Mesothelial cell of epicardium (in vitro differentiated cells): ENCODE data around the gene DNAJC11. TPM values are rescaled to one million over a fixed set of nuclear protein-coding genes. Genes with fewer than 3 reads are reported as not detected.

Experiments
- DNase-seq, 2 experiments: peaks; one replicate each; pipeline ENCODE4 v3.0.0; 2021; ENCODE audit warnings: low spot score in 2 of 2; ENCODE audit not compliant: unreplicated experiment in 2 of 2
- H3K27ac Mint-ChIP-seq: 2 replicates; pipeline ENCODE4 v1.8.0; 2021; ENCODE audit warnings: mixed read lengths
- H3K27me3 Mint-ChIP-seq: 2 replicates; pipeline ENCODE4 v1.8.0; 2021; ENCODE audit warnings: low read depth, mixed read lengths
- H3K36me3 Mint-ChIP-seq: 2 replicates; pipeline ENCODE4 v1.8.0; 2021; ENCODE audit warnings: mixed read lengths
- H3K4me1 Mint-ChIP-seq: 2 replicates; pipeline ENCODE4 v1.8.0; 2021; ENCODE audit warnings: mixed read lengths
- H3K4me3 Mint-ChIP-seq: 2 replicates; pipeline ENCODE4 v1.8.0; 2021; ENCODE audit warnings: mild to moderate bottlenecking, moderate library complexity, mixed read lengths
- H3K9me3 Mint-ChIP-seq: 2 replicates; pipeline ENCODE4 v1.8.0; 2021; ENCODE audit warnings: mixed read lengths
- total RNA-seq: library from RNA; stranded (reverse); gene quantifications from 3 replicates; pipeline ENCODE4 v1.2.1, GENCODE V29; 2021
- TF ChIP-seq, protein P1 (sequence below): fragments of 200-600 bp; sonication (generic); IDR thresholded peaks from one replicate; pipeline ENCODE4 v1.5.0; 2021; ENCODE audit warnings: antibody characterized with exemption; ENCODE audit not compliant: unreplicated experiment

The DNAJC11 gene
- total RNA-seq, 1 donor from 2014 or later: 63.4 TPM

DNA sequence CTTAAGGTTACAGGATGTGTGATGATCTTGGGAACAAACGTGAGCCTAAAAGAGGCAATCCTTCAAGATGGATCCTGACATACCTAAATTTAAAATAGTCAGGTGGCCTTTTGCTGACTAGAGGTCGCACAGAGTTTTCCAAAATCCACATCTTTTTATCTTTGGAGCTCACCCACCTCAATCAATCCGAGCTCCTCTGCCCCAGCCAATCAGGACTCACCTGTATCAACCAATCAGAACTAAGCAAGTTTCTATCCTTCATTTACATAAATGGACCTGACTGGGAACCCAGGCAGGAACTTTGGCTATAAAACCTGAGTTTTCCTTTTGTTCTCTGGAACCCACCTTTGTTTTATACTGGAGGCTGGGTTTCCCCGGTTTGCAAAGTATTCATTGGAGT, 16.2 kb downstream of the DNAJC11 start:
- Mint-ChIP-seq H3K27me3 (no peaks in the 10 kb centered on the region), H3K27ac (no peak overlapping the region), H3K36me3 (peaks cover 4% of the 10 kb centered on the region), H3K4me1 (no peaks in the 10 kb centered on the region), H3K4me3 (no peak overlapping the region), H3K9me3 (no peaks in the 10 kb centered on the region)
- DNase-seq: no peak
- TF ChIP-seq, protein P1, sequence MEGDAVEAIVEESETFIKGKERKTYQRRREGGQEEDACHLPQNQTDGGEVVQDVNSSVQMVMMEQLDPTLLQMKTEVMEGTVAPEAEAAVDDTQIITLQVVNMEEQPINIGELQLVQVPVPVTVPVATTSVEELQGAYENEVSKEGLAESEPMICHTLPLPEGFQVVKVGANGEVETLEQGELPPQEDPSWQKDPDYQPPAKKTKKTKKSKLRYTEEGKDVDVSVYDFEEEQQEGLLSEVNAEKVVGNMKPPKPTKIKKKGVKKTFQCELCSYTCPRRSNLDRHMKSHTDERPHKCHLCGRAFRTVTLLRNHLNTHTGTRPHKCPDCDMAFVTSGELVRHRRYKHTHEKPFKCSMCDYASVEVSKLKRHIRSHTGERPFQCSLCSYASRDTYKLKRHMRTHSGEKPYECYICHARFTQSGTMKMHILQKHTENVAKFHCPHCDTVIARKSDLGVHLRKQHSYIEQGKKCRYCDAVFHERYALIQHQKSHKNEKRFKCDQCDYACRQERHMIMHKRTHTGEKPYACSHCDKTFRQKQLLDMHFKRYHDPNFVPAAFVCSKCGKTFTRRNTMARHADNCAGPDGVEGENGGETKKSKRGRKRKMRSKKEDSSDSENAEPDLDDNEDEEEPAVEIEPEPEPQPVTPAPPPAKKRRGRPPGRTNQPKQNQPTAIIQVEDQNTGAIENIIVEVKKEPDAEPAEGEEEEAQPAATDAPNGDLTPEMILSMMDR: no peak

DNA sequence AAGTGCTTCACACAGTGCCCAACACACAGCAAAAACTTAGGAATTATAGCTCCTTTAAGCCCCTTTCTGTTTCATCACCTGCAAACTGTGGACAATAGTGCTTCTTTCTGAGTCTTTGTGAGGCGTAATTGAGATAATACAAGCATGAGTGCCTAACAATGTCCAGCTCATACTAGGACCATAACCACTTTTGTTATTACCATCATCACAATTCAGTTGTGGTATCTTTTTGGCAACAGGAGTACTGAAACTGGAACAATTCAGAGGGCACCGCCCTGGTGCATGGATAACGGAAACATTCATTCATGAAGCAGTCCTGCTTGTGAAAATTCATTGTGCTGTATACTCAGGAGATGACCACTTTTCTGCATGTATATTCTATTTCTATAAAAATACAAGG, 18.2 kb downstream of the DNAJC11 start:
- no peaks in the 10 kb centered on the region for H3K4me1 Mint-ChIP-seq
- no peaks in the 10 kb centered on the region for H3K27me3 Mint-ChIP-seq
- DNase-seq: no peak

DNA sequence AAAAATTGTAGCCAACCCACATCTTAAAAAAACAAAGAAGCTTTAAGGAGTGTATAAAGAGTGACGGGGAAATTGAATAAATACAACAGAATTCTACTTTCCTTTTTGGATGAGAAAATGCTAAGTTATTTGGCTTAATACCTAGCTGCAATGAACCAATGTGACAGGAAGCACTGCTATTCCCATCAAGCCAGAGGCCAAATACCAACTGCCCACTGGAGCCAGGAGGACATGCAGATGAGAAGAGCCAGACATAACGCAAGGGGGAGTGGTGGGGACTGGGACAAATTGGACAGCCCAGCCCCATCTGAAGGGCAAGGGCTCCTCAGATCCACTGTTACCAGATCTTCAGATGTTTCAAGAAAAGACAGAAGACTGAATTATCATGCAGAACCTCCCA, 25.7 kb downstream of the DNAJC11 start:
- Mint-ChIP-seq H3K36me3 (peaks cover 34% of the 10 kb centered on the region), H3K27ac (no peak overlapping the region), H3K4me1 (no peaks in the 10 kb centered on the region), H3K27me3 (no peaks in the 10 kb centered on the region), H3K4me3 (no peak overlapping the region), H3K9me3 (no peaks in the 10 kb centered on the region)
- no peak for DNase-seq
- TF ChIP-seq, protein P1: no peak

More for the DNA sequence above, 18.2 kb downstream of the DNAJC11 start:
- H3K36me3 Mint-ChIP-seq: peaks cover 14% of the 10 kb centered on the region
- no peak overlapping the region for H3K4me3 Mint-ChIP-seq
- TF ChIP-seq, protein P1: no peak
- no peak overlapping the region for H3K27ac Mint-ChIP-seq
- no peaks in the 10 kb centered on the region for H3K9me3 Mint-ChIP-seq

DNA sequence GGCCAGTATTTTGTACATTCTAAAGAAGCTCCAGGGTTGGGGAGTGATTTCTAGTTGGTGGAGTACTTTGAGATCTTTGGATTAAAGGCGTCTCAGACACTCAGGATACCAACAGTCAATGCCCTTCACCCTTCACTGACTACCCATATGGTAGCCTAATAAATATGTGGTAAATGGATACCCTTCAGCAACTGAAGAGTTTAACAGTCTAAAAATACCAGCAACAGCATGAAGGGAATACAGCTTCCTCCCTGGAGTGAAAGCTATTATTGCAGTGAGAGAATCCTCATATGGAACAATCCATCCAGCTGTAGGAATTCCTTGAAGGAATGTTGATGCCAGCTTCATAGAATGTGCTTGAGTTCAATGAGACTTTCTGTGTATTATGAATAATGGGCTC, 26.8 kb downstream of the DNAJC11 start:
- H3K27me3 Mint-ChIP-seq: no peaks in the 10 kb centered on the region
- TF ChIP-seq, protein P1: no peak
- H3K27ac Mint-ChIP-seq: no peak overlapping the region
- DNase-seq: no peak
- H3K4me3 Mint-ChIP-seq: no peak overlapping the region
- H3K36me3 Mint-ChIP-seq: peaks cover 35% of the 10 kb centered on the region
- no peaks in the 10 kb centered on the region for H3K4me1 Mint-ChIP-seq
- no peaks in the 10 kb centered on the region for H3K9me3 Mint-ChIP-seq

DNA sequence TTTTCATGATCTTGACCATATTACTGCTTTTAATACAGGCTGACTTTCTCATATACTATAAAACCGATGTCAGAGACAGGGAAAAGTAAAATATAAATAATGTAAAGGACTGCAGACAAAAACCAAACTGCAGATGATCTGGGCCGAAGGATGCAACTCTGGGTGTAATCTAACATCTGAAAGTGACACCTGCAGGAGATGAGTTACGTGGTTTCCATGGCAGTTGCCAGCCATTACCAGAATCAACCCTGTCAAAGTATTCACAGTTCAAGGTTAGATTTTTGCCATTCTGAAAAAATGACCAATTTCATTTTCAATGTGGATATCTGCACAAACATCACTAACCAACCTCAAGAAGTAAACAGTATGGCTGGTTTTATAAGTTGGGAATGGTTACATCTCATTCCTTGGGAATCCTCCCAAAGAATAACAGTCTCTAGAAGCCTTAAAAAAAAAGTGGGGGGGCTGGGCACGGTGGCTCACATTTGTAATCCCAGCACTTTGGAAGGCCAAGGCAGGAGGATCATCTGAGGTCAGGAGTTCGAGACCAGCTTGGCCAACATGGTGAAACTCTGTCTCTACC, 27.7 kb downstream of the DNAJC11 start:
- TF ChIP-seq, protein P1: no peak
- H3K36me3 Mint-ChIP-seq: peaks cover 34% of the 10 kb centered on the region
- no peak overlapping the region for H3K27ac Mint-ChIP-seq
- H3K9me3 Mint-ChIP-seq: no peaks in the 10 kb centered on the region
- no peaks in the 10 kb centered on the region for H3K4me1 Mint-ChIP-seq
- no peak for DNase-seq
- H3K27me3 Mint-ChIP-seq: no peaks in the 10 kb centered on the region
- H3K4me3 Mint-ChIP-seq: no peak overlapping the region

DNA sequence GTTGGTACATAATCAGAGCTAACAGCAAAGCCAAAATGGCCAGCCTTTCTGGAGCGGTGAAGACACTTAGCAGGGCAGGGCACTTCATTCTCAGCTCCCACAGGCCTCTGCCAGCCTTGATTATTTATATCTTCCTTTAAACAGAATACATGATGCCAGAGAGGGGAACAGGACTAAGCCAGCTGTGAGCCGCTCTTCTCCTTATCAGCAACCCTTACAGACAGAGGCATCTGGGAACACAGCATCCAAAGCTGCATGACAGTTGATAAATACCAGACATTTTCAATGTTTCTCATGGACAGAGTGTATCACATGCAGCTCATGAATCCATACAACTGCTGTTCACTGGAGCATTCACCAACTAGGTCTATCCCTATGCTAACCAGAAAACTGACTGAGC, 29.1 kb downstream of the DNAJC11 start:
- Mint-ChIP-seq H3K36me3 (peaks cover 25% of the 10 kb centered on the region), H3K27ac (no peak overlapping the region), H3K4me1 (no peaks in the 10 kb centered on the region)

More for the DNA sequence above, 29.1 kb downstream of the DNAJC11 start:
- no peak for DNase-seq
- Mint-ChIP-seq H3K4me3 (no peak overlapping the region), H3K27me3 (no peaks in the 10 kb centered on the region), H3K9me3 (no peaks in the 10 kb centered on the region)
- TF ChIP-seq, protein P1: no peak
